ENCODE data around the gene PPP1R10. TPM values are rescaled to one million over a fixed set of nuclear protein-coding genes. Genes with fewer than 3 reads are reported as not detected.

Gene PPP1R10
- total and polyA plus RNA-seq, 2 of the 13 experiments (the other 11 are each of a cell fraction or from before 2014, with no cell fraction given): 26.3 to 38.4 TPM

- no peak for TF ChIP-seq GPBP1L1 (CRISPR knock-in tag; IDR thresholded peaks at IDR 0.05)
- peak; percentile 73 for TF ChIP-seq ATF3 (CRISPR knock-in tag; IDR thresholded peaks at IDR 0.05)
- no peak for TF ChIP-seq STAG1 (CRISPR knock-in tag; IDR thresholded peaks at IDR 0.05)
- peak; percentile 82 to 85; a peak in 3 of 4 replicates for TF ChIP-seq POLR2A (IDR thresholded peaks at IDR 0.05; ENCODE audit: insufficient read depth in 1 of 2, low read depth in 2 of 2, low read length in 2 of 2)
- TF ChIP-seq RFXAP (CRISPR knock-in tag; IDR thresholded peaks at IDR 0.05; ENCODE audit: borderline replicate concordance): peak; percentile 68; the same call in 1 of the 2 replicates
- 0 out of 2 replicates have a peak, but pooled peaks have one; percentile 75 for TF ChIP-seq PCBP1 (IDR thresholded peaks at IDR 0.05; ENCODE audit: borderline replicate concordance, low read depth, low read length)
- no peak for TF ChIP-seq ZMAT5 (CRISPR knock-in tag; IDR thresholded peaks at IDR 0.05; ENCODE audit: borderline replicate concordance, low read depth)
- TF ChIP-seq MED1 (CRISPR knock-in tag; IDR thresholded peaks at IDR 0.05): peak; percentile 44
- TF ChIP-seq TBL1XR1 (IDR thresholded peaks at IDR 0.05; ENCODE audit: borderline replicate concordance, low read length, partially characterized antibody): peak; percentile 30
- peak; percentile 85 for TF ChIP-seq MEIS2 (CRISPR knock-in tag; IDR thresholded peaks at IDR 0.05)
- peak; percentile 5 for TF ChIP-seq ZNF687 (CRISPR knock-in tag; IDR thresholded peaks at IDR 0.05)
- TF ChIP-seq ATF6 (CRISPR knock-in tag; conservative IDR thresholded peaks at IDR 0.05): 0 out of 2 replicates have a peak, but pooled peaks have one; percentile 49
- peak; percentile 51; the same call in 1 of the 2 replicates for TF ChIP-seq ZFX (CRISPR knock-in tag; IDR thresholded peaks at IDR 0.05; ENCODE audit: low read depth)
- peak; percentile 94 for TF ChIP-seq DRAP1 (CRISPR knock-in tag; IDR thresholded peaks at IDR 0.05)
- no peak; the same call in 1 of the 2 replicates for TF ChIP-seq GMEB1 (CRISPR knock-in tag; IDR thresholded peaks at IDR 0.05; ENCODE audit: borderline replicate concordance)
- no peak for TF ChIP-seq MLX (CRISPR knock-in tag; IDR thresholded peaks at IDR 0.05)
- TF ChIP-seq HNRNPL (IDR thresholded peaks at IDR 0.05; ENCODE audit: low read depth, low read length): no peak
Observed at GRCh38 chr6:30556066-30556905, 60.8 kb downstream of the PPP1R10 start, which contains the start of gene GNL1 (continued).
